GM12892 (cell line): Measurements from ENCODE around the gene SPNS3.

Experiments
- DNase-seq: peaks from one replicate; pipeline ENCODE4 v3.0.0; 2011; ENCODE audit not compliant: insufficient read length
- FAIRE-seq: peaks from 2 replicates; lab custom pipeline; 2011; peaks lifted over from hg19 to GRCh38; lab: Jason Lieb, UNC
- POLR2A ChIP-seq: IDR thresholded peaks from 2 replicates; pipeline ENCODE4 v1.6.1; 2011; ENCODE audit warnings: low read depth, low read length, control low read depth
- POLR2AphosphoS5 ChIP-seq: IDR thresholded peaks from 2 replicates; pipeline ENCODE4 v1.6.1; 2011; ENCODE audit warnings: low read depth, low read length, control low read depth
- TAF1 ChIP-seq: IDR thresholded peaks from 2 replicates; pipeline ENCODE4 v1.6.1; 2011; ENCODE audit warnings: low read depth, mild to moderate bottlenecking, control low read depth, low read length, borderline replicate concordance

SPNS3 gene

DNA sequence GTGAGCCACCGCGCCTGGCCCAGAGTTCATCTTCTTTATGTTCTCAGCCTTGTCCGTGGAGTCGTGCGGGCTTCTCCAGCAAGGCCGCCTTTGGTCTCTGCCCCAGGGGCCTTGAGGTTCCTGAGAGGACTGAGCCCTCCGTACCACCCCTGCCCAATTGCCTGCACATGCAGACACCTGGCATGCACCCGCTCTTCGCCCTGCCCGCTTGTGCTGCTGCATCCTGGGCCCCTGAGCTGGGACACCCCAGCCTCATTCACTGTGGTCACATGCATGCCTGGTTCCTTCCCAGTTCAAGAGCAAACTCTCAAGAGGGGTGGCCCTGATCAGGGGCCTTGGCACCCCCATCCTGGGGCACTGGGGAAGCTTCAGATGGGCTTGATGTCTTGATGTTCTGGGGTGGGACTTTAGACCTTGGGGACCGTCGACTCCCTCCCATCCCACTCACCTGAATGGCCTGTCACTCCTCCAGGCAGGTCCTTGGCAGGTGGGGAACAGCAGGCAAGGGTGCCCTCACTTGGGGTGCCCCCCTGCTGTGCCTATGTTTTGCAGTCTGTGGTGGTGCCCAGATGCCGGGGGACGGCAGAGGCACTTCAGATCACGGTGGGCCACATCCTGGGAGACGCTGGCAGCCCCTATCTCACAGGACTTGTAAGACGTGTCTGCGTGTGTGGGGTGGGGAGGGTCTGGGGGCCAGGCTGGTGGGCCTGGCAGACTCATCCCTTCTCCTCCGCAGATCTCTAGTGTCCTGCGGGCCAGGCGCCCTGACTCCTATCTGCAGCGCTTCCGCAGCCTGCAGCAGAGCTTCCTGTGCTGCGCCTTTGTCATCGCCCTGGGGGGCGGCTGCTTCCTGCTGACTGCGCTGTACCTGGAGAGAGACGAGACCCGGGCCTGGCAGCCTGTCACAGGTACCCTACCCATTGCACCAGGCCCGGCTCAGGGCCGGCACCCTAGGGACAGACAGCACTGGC lies 52.2 kb downstream of the SPNS3 start:
- FAIRE-seq (no peak), DNase-seq (no peak)
- no peak for TF ChIP-seq POLR2AphosphoS5
- no peak for TF ChIP-seq POLR2A
- no peak for TF ChIP-seq TAF1

DNA sequence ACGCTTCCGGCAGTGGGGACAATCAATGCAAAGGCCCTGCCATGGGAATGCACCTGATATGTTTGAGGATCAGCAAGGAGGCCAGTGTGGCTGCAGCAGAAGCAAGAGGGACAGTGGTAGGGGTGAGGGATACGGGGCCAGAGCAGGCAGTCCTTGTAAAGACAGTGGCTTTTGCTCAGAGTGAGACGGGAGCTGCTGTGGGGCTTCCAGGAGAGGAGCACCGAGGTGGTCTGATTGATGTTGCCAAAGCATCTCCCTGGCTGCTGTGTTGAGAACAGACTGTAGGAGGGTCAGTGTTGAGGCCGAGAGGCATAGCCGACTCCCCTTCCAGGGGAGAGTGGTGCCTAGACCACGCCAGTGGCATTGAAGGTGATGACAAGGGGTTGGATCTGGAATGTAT lies 53.6 kb downstream of the SPNS3 start:
- no peak for DNase-seq
- TF ChIP-seq TAF1, result no peak
- TF ChIP-seq POLR2A, result no peak
- TF ChIP-seq POLR2AphosphoS5, result no peak
- FAIRE-seq, result no peak

GRCh38 chr17:4487820-4488716 lies 54.3 kb downstream of the SPNS3 start:
- no peak for TF ChIP-seq POLR2A
- TF ChIP-seq POLR2AphosphoS5, result no peak
- DNase-seq, result no peak
- no peak for FAIRE-seq

GRCh38 chr17:4488989-4489595 lies 55.4 kb downstream of the SPNS3 start:
- DNase-seq, result no peak
- TF ChIP-seq TAF1 (no peak), POLR2AphosphoS5 (no peak), POLR2A (no peak)
- no peak for FAIRE-seq

GRCh38 chr17:4490109-4490591 lies 56.4 kb downstream of the SPNS3 start:
- no peak for FAIRE-seq
- DNase-seq, result no peak

DNA sequence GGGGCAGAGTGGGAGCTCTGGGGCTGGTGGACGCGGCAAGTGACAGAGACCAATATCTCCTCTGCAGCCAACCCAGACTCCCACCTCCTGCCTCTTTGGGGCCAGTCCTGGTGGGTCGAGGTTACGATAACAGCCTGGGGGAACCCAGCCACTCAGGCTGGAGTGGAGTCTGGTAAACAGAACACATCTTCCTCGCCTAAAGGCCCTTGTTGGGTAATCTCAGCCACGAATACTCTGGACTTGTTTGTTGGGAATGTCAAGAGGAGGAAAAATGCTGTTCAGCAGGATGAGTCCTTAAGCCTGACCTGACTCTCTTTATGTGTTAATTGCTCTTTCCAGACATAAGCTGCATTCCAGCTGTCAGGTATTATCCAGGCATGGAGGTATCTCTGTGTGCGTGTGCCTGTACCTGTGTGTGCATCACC lies 56.9 kb downstream of the SPNS3 start:
- FAIRE-seq (no peak), DNase-seq (no peak)
- no peak for TF ChIP-seq POLR2A
- no peak for TF ChIP-seq TAF1
- TF ChIP-seq POLR2AphosphoS5, result no peak

More at GRCh38 chr17:4490109-4490591, 56.4 kb downstream of the SPNS3 start:
- TF ChIP-seq TAF1, result no peak
- no peak for TF ChIP-seq POLR2AphosphoS5
- no peak for TF ChIP-seq POLR2A

DNA sequence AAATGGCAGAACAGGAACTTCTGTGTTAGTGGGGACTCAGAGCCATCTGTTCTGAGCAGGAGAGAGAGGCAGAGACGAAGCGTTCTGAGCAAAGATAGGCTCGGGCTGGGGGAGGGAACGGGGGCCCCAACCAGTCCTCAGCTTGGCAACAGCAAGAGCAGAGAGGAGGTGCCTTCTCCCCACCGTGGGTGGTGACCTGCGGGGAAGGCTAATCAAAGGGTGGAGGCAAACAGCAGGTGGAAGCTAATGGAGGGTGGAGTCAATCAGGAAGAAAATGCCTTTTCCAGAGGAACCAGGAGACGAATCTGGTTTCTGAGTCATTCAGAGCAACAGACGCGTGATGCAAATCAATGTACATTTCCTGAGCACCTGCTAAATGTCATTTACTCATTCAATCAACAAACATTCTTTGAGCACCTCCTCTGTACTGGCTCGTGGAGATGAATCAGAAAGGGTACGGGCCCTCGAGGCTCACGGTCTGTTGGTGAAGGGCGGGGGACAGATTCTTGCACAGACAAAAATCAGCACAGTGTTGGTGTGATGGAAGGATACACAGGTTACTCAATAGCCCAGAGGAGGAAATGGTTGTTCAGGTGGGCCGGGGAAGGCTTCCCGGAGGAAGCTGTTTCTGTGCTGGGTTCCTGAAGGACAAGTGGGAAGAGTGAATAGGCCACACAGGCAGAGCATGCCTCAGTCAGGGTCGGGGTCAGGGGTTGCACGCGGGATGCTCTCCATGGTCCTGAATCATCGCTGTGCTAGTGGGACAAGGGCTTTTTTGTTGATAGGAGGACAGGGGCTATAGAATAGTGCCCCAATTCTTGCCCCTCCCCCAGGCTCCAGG lies 59.2 kb downstream of the SPNS3 start:
- FAIRE-seq, result no peak
- DNase-seq, result no peak
- TF ChIP-seq POLR2AphosphoS5 (no peak), POLR2A (no peak), TAF1 (no peak)

- no peak for TF ChIP-seq POLR2AphosphoS5
- no peak for TF ChIP-seq TAF1
- no peak for TF ChIP-seq POLR2A
- DNase-seq (no peak), FAIRE-seq (peak; percentile 90)
Measured at GRCh38 chr17:4497101-4497824, 63.5 kb downstream of the SPNS3 start.

DNA sequence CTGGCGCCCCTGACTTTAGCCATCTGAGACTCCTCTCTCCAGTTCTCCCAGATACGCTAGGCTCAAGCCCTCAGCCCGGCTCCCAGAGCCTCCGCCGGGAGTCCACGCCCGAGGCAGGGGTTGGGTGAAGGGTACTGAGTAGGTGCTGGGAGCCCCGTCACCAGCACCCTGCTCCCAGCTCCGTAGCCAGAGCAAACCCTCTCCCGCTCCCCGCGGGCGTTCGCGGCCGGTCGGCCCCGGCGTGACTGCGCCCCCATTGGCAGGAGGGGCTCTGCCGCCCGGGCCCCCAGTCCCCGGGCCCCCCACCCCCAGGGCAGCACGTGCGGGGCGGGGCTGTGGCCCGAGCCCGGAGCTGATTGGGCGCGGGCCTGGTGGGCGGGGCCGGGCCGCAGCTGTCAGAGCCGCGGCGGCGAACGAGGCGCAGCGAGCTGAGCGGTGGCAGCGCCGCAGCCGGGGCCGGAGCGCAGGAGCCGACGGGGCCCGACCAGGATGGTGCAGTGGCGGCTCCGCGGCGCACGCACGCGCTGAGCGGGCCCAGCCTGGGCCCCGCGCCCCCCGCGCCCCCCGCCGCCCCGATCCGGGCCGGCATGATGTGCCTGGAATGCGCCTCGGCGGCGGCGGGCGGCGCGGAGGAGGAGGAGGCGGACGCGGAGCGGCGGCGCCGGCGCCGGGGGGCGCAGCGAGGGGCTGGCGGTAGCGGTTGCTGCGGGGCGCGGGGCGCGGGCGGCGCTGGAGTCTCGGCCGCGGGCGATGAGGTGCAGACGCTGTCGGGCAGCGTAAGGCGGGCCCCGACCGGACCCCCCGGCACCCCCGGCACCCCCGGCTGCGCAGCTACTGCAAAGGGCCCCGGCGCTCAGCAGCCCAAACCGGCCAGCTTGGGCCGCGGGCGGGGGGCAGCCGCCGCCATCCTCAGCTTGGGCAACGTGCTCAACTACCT lies 65.0 kb downstream of the SPNS3 start, which contains the start of gene SPNS2:
Gene SPNS2, plus strand, starts transcription at position 421 of the 937 bp plus-strand sequence. Its CDS starts 167 bp downstream, at position 588.
- FAIRE-seq (peak; percentile 81), DNase-seq (peak; percentile 93)
- TF ChIP-seq TAF1, result no peak
- TF ChIP-seq POLR2A, result no peak
- TF ChIP-seq POLR2AphosphoS5, result no peak
